Inflammatory macrophage treated with lipopolysaccharide for 1 hour (primary cell): ENCODE results near the gene RPL37.
A peak's percentile ranks its signal among the peaks of the same experiment; 100 is the strongest.
"Not testable (repeated sequence)": the region's sequence is repeated elsewhere in the genome, so short reads cannot be mapped to it uniquely, and the experiment has no call there.

Experiments
- DNase-seq, 2 donors: peaks; one replicate each; pipeline ENCODE4 v3.0.0-alpha.2; 2020 to 2022

Gene RPL37

DNA sequence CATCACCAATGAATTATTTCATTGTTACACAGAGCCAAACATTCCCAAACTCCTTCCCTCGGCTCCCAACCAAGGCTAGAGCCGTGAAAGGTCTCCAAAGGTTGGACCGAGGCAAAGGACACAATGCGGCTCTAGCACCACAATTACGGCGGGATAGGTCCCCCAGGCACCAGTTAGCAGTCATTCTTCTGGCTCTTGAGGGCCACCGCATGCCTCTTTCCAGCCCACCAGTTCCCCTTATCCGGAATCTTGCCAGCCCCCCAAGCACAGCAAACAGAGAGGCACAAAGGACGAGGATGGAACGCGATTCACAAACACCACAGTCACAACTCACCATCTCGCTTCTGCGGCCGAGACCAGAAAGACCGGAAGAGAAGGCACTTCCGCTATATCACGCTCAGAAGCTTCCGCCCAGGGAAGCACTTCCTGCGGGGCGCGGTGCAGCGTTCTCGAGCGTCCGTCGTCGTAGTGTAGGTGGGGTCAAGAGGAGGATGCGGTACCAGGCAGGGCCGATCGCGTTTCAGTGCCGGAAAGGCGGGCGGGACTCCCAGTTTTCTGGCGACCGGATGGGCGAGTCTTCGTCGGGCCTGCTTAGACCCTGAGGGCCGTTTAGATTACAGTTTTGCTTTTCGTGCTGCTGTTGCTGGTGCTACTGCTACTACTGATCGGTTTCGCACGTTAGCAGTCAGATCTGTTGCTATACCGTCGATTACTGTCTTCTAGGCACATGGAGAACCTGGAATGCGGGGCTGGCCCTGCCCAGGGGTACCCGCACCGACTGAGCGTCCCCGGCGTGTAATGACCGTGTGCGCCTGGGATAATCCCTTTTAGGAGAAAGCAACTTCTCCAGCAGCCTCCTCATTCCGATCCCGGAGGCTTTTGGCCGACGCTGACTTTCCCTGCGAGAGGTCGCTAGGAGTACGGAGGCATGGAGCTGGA lies at the start of gene RPL37:
Gene RPL37, minus strand, starts transcription at position 374 of the 939 bp plus-strand sequence. Its CDS starts 37 bp downstream, at position 337.
- peak; percentile 93 to 96 for DNase-seq

- not testable (repeated sequence) for DNase-seq
Observed at GRCh38 chr5:40883051-40883450, 48.0 kb upstream of the RPL37 start.

GRCh38 chr5:40882291-40882690 lies 47.3 kb upstream of the RPL37 start:
- no peak for DNase-seq

DNA sequence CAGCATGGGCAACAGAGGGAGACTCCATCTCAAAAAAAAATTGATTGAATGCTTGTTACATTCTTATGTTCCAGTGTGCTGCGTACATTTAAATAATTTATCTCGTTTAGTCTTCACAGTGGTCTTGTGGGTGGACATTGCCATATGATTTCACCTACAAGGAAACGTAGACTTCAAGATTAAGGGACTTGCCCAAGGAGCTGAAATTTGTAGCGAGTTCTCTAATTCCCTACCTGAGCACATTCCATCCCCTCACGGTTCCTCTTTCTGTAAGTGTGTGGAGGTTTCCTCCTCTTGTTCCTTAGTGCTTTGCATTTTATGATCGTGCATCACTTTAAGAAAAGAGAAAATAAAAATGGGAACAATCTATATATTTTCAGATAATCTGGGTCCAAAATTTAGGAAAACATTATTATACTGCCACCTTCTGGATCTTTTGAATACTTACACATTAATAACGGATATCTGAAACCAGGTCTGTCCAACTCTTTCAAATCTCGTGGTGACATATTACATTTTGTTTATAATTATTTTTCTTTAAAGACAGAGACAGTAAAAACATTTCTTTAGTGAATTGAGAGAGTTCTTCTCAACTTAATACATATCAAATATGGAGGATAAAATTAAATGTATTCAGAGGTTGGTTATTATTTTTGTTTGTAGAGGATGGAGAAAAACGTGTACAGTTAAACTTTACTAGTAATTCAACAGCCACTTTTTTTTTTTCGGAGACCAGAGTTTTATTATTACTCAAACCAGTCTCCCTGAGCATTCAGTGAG lies 44.3 kb upstream of the RPL37 start:
- DNase-seq: peak; percentile 21 to 55

DNA sequence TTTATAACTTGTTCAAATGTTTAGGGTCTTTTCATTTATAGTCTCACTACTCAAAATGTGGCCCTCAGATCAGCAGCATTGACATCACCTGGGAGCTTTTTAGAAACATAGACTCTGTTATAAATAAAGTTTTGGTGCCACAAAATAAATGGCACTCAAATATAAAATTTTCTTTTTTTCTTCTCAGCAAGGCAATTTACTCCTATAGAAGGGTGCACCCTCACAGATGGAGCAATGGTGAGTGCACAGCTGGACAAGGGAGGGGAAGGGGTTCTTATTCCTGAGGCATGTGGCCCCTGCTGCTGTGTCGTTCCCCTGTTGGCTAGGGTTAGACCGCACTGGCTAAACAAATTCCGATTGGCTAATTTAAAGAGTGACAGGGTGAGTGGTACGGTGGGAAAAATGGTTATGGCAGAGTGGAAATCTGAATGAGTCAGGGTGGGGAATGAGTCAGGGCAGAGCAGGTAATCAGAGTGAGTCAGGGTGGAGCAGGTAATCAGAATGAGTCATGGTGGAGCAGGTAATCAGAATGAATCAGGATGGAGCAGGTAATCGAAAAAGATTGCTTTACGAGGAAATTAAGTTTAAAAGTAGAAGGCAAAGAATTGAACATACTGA lies 42.5 kb upstream of the RPL37 start:
- no peak for DNase-seq

- DNase-seq: no peak
Observed at GRCh38 chr5:40875958-40876357, 40.9 kb upstream of the RPL37 start.

DNA sequence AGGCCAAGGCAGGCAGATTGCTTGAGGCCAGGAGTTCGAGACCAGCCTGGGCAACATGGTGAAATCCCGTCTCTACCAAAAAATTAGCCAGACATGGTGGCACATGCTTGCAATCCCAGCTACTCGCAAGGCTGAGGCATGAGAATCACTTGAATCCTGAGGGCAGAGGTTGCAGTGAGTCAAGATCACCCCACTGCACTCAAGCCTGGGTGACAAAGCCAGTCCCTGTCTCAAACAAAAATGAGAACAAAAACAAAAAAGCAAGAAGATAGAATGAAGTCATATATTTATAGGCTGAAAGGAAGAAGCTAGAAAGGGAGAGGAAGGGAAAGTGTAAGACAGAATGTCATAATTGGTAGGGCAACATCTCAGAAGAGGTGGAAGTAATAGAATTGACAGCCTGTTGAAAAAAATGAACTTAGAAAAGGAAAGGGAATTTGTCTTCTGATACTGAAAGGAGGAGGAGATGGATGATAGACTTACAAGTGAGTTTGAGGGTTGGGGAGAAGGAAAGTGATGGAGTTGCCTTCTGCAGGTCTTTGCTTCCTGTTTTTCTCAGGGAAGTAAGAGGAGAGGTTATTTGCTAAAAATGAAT lies 38.4 kb upstream of the RPL37 start:
- DNase-seq: peak; percentile 1 to 4

DNA sequence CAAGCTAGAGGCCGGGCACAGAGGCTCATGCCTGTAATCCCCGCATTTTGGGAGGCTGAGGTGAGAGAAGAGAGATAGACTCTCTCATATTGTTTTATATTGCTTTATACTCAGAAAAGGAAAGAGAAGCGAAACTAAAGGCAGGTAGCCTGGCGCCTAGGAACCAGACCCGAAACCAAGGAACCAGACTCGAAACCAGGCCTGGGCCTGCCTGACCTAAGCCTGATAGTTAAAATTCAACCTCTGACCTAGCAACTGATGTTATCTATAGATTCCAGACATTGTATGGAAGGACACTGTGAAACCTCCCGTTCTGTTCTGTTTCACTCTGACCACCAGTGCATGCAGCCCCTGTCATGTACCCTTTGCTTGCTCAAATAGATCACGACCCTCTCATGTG lies 37.2 kb upstream of the RPL37 start:
- DNase-seq: not testable (repeated sequence)

- DNase-seq: no peak
Observed at GRCh38 chr5:40871177-40871576, 36.2 kb upstream of the RPL37 start.

GRCh38 chr5:40869384-40869783 lies 34.4 kb upstream of the RPL37 start:
- DNase-seq: no peak

DNA sequence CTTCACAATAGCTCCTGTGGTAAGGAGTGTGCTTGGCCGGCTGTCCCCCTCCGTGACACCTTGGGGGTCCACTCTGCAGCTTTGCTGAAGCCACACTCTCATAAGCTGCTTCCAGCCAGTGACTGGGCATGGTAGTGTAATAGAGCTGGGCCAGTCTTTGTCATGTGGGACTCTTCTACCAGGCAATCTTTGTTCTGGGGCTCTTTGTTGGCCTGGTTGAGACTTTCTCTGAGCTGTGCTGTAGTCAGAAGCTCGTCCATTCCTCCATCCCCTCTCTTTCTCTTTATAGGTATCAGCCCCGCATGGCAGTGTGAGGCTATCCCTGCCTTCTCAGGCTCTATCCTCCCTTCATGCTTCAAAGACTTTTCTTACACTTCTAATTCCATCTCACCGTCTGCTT lies 31.8 kb upstream of the RPL37 start:
- no peak for DNase-seq

DNA sequence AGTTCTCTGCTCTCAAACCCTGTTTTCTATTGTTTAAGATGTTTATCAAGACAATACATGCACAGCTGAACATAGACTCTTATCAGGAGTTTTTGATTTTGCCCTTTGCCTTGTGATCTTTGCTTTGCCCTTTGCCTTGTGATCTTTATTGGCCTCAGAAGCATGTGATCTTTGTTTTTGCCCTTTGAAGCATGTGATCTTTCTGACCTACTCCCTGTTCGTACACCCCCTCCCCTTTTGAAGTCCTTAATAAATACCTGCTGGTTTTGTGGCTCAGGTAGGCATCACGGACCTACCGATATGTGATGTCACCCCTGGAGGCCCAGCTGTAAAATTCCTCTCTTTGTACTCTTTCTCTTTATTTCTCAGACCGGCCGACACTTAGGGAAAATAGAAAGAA lies 30.0 kb upstream of the RPL37 start:
- DNase-seq: not testable (repeated sequence)

- no peak for DNase-seq
Observed at GRCh38 chr5:40860711-40861110, 25.7 kb upstream of the RPL37 start.

DNA sequence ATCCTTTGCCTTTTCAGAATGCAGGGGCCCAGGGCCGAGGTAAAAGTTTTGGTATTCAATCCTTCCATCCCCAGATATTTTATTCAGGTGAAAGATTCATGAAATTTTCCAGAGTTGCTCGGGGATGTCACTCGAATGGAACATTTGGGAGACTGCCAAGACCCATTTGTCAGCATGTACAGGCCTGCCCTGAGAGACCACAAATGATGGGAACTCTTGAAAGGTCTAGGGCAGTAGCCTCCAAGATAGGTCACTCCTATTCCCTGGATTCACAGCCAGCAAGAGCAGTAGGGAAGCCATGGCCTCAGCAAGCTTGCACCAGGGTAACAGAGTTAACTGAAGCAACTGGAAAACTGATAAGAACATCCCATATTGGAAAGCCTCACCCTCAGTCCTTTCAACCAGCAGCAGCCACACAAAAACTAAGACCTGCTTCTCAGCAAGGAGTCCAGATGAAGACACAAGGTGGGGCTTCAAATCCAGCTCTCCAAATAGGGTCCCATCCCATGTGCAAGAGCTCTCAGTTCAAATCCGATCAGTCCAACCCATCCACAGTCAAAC lies 18.7 kb upstream of the RPL37 start:
- DNase-seq: no peak

GRCh38 chr5:40847525-40847924 lies 12.5 kb upstream of the RPL37 start:
- DNase-seq: no peak

DNA sequence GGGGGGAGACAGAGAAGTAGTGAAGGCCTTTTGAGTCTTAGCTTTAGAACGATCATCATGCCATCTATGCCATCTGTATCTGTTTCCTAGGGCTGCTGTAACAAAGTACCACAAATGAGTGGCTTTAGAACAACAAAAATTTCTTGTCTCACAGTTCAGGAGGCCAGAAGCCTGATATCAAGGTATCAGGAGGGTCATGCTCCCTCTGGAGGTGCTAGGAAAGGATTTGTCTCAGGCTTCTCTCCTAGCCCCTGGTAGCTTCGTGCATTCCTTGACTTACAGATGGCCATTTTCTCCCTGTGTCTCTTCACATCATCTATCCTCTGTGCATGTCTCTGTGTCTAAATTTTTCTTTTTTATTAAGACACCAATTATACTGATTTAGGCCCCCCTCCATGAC lies 11.3 kb upstream of the RPL37 start:
- DNase-seq: no peak

DNA sequence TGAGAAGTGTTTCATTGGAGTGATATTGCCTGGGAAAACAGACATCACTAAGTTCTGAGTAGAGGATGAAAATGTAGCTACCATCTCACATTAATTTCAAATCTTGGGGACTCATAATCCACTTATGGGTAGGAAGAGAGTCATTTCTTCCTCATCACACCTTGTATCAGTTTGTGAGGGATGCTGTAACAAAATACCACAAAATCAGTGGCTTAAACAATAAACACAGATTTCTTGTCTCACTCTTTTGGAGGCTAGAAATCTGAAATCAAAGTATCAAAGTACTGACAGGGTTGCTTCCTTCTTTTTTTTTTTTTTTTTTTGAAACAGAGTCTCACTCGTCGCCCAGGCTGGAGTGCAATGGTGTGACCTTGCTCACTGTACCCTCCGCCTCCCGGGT lies 9.5 kb upstream of the RPL37 start:
- DNase-seq: no peak

- DNase-seq: no peak
Observed at GRCh38 chr5:40842351-40842750, 7.3 kb upstream of the RPL37 start.

DNA sequence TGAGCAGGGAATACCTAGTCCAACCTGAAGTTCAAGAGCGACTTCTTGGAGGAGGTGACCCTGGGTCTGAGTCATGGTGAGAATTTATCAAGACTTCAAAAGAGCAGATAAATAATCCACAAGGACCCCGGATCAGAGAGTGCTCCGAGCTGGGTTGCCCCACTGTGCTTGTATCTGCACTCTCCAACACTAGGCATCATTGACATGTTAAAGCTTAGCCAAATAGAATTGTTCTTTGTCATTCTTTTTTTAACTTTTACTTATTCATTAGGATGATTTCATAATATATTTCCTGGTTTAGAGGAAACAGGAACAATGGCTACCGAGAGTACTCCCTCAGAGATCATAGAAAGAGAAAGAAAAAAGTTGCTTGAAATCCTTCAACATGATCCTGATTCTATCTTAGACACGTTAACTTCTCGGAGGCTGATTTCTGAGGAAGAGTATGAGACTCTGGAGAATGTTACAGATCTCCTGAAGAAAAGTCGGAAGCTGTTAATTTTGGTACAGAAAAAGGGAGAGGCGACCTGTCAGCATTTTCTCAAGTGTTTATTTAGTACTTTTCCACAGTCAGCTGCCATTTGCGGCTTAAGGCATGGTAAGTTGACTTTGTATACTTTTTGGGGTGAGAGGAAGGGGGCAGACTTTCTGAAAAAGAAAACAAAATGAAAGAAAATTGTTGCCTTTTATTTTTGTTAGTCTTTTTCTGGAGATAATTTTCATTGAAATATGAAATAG lies 6.2 kb upstream of the RPL37 start, which contains the start of gene CARD6:
Gene CARD6, plus strand, starts transcription at position 300 of the 738 bp plus-strand sequence. Its CDS starts 16 bp downstream, at position 316.
- DNase-seq: peak; percentile 63 to 66

GRCh38 chr5:40838086-40838485 lies 3.1 kb upstream of the RPL37 start:
- DNase-seq: peak; percentile 19 to 38

GRCh38 chr5:40834391-40834848 lies 602 bp downstream of the RPL37 start:
- peak; percentile 20 to 29 for DNase-seq
